Esophagus muscularis mucosa (tissue), 4 donors: ENCODE measurements around the gene SIGLEC9.

Experiments
- EP300 ChIP-seq: sonication (generic); formaldehyde crosslinking; IDR thresholded peaks from one replicate; pipeline ENCODE4 v1.6.1; 2017; ENCODE audit warnings: antibody characterized with exemption
- POLR2AphosphoS5 ChIP-seq, 2 donors: sonication (generic); formaldehyde crosslinking; IDR thresholded peaks; one replicate each; pipeline ENCODE4 v1.6.1; 2017; ENCODE audit warnings: antibody characterized with exemption in 2 of 2
- TF ChIP-seq, protein P1 (sequence below), 3 experiments: fragments of 200-600 bp in 2 of 3; fragments of 450-650 bp in 1 of 3; sonication (generic) in 2 of 3; IDR thresholded peaks; one replicate each; pipeline ENCODE4 v1.5.1; 2017 to 2019; ENCODE audit warnings: antibody characterized with exemption in 3 of 3, mild to moderate bottlenecking in 2 of 3, moderate library complexity in 1 of 3

DNA sequence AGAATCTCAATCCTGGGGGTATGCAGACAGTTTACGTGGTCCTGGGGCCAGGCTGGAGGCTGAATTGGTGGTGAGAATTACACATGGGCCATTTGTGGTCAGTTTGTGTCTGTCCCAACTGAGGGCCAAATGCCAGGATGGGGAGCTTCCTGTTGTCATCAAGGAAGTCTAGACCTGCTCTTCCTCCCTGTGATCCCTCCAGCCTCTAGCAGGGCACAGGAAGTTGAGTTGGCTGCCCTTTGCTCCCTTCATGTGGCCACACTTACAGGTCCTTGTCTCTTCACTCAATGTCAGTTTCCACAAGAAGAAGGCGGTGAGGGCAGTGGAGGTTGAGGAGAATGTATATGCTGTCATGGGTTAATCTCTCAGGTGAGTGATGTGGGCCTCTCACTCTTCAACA, 47.5 kb downstream of the SIGLEC9 start:
- TF ChIP-seq, protein P1, sequence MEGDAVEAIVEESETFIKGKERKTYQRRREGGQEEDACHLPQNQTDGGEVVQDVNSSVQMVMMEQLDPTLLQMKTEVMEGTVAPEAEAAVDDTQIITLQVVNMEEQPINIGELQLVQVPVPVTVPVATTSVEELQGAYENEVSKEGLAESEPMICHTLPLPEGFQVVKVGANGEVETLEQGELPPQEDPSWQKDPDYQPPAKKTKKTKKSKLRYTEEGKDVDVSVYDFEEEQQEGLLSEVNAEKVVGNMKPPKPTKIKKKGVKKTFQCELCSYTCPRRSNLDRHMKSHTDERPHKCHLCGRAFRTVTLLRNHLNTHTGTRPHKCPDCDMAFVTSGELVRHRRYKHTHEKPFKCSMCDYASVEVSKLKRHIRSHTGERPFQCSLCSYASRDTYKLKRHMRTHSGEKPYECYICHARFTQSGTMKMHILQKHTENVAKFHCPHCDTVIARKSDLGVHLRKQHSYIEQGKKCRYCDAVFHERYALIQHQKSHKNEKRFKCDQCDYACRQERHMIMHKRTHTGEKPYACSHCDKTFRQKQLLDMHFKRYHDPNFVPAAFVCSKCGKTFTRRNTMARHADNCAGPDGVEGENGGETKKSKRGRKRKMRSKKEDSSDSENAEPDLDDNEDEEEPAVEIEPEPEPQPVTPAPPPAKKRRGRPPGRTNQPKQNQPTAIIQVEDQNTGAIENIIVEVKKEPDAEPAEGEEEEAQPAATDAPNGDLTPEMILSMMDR (IDR thresholded peaks at IDR 0.05): no peak
- TF ChIP-seq POLR2AphosphoS5 (IDR thresholded peaks at IDR 0.05): no peak
- TF ChIP-seq EP300: no peak
